ENCODE data around the gene SPECC1L. TPM values are rescaled to one million over a fixed set of nuclear protein-coding genes. Genes with fewer than 3 reads are reported as not detected.
"Not testable (repeated sequence)": the region's sequence is repeated elsewhere in the genome, so short reads cannot be mapped to it uniquely, and the experiment has no call there.

The SPECC1L gene
- total and polyA plus RNA-seq, 2 experiments from 2014 or later, result 21.1 to 34.0 TPM

DNA sequence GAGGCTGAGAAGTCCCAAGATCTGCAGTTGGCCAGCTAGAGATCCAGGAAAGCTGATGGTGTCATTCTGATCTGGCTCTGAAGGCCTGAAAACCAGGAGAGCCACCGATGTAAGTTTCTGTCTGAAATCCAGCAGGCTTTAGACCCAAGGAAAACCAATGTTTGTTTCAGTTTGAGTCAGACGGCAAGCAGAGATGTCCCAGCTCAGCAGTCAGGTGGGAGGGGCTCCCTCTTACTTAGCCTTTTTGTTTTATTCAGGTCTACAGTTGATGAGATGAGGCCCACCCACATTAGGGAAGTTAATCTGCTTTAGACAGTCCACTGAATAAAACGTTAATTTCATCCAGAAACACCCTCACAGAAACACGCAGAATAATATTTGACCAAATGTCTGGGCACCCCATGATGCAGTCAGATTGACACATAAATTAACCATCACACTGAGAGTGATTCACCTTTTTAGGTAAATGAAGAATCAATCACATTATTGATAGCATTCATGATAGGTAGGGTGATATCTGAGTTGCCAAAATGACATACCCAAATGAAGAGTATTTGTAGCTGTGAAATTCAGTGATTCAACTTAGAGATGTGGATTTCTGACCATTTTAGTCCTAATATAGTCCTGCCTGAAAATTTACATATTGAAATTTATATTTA is 28.0 kb downstream of the SPECC1L start:
- H4K20me1 ChIP-seq (ENCODE audit: insufficient read depth); H3K4me1 ChIP-seq (ENCODE audit: insufficient read depth); in situ Hi-C loops (cut with MboI); H3K9ac ChIP-seq; H3K36me3 ChIP-seq (ENCODE audit: low read depth); H3F3A ChIP-seq (ENCODE audit: insufficient read depth); H3K9me2 ChIP-seq (ENCODE audit: insufficient read depth); H3K4me2 ChIP-seq (ENCODE audit: unreplicated experiment); H3K4me3 ChIP-seq; H2AFZ ChIP-seq; H3K9me3 ChIP-seq (ENCODE audit: low read depth); H3K27ac ChIP-seq; DNase-seq; H3K27me3 ChIP-seq (replicated peaks; ENCODE audit: insufficient read depth): not testable (repeated sequence)
- 65 to 70% methylated on average over 4 of the region's 4 CpGs for WGBS, 2 experiments (ENCODE audit: low coverage in 1 of 2, low lambda C conversion rate in 2 of 2, missing lambda C conversion rate in 2 of 2)
- H3K79me2 ChIP-seq (ENCODE audit: insufficient read depth), result peaks cover 89% of the 10 kb centered on the region

DNA sequence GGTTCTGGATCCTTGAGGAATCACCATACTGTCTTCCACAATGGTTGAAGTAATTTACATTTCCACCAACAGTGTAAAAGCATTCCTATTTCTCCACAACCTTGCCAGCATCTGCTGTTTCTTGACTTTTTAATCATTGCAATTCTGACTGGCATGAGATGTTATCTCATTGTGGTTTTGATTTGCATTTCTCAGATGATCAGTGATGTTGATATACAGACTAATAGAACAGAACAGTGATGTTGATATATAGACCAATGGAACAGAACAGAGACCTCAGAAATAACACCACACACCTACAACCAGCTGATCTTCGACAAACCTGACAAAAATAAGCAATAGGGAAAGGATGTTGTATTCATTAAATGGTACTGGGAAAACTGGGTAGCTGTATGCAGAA is 29.9 kb downstream of the SPECC1L start:
- in situ Hi-C loops (cut with MboI); H3K4me2 ChIP-seq (ENCODE audit: unreplicated experiment); H3K9me2 ChIP-seq (ENCODE audit: insufficient read depth); H3K9ac ChIP-seq; H3K36me3 ChIP-seq (ENCODE audit: low read depth); H3K27ac ChIP-seq; H4K20me1 ChIP-seq (ENCODE audit: insufficient read depth); H3K4me3 ChIP-seq; DNase-seq; H3K27me3 ChIP-seq (replicated peaks; ENCODE audit: insufficient read depth); H3K9me3 ChIP-seq (ENCODE audit: low read depth); H2AFZ ChIP-seq: not testable (repeated sequence)
- Histone ChIP-seq H3K4me1 (ENCODE audit: insufficient read depth) (peaks cover 18% of the 10 kb centered on the region), H3K79me2 (ENCODE audit: insufficient read depth) (peaks cover 92% of the 10 kb centered on the region), H3F3A (ENCODE audit: insufficient read depth) (peaks cover 22% of the 10 kb centered on the region)
- 94 to 100% methylated on average over 1 of the region's 1 CpG for WGBS, 2 experiments (ENCODE audit: low coverage in 1 of 2, low lambda C conversion rate in 2 of 2, missing lambda C conversion rate in 2 of 2)

GRCh38 chr22:24302591-24302990 is 32.0 kb downstream of the SPECC1L start:
- peaks cover 10% of the 10 kb centered on the region for H3K36me3 ChIP-seq (ENCODE audit: low read depth)
- H3K9me2 ChIP-seq (ENCODE audit: insufficient read depth), result no peaks in the 10 kb centered on the region
- WGBS, 2 experiments (ENCODE audit: low coverage in 1 of 2, low lambda C conversion rate in 2 of 2, missing lambda C conversion rate in 2 of 2), result 93 to 100% methylated on average over 1 of the region's 1 CpG
- H2AFZ ChIP-seq, result no peak overlapping the region
- peaks cover 36% of the 10 kb centered on the region for H3F3A ChIP-seq (ENCODE audit: insufficient read depth)
- in situ Hi-C loops (cut with MboI), result no loop called here
- no peaks in the 10 kb centered on the region for H3K9me3 ChIP-seq (ENCODE audit: low read depth)
- DNase-seq, result no peak
- H3K27ac ChIP-seq, result no peak overlapping the region
- H3K9ac ChIP-seq, result no peak overlapping the region
- no peak overlapping the region for H3K4me3 ChIP-seq
- no peak overlapping the region for H3K4me2 ChIP-seq (ENCODE audit: unreplicated experiment)
- H4K20me1 ChIP-seq (ENCODE audit: insufficient read depth), result peaks cover 7% of the 10 kb centered on the region; the same call in 1 of the 2 replicates
- H3K4me1 ChIP-seq (ENCODE audit: insufficient read depth), result peaks cover 22% of the 10 kb centered on the region
- TF ChIP-seq EZH2phosphoT487 (IDR thresholded peaks at IDR 0.05; ENCODE audit: insufficient read depth, low read depth) (no peak), EZH2 (IDR thresholded peaks at IDR 0.05; ENCODE audit: insufficient read depth, poor library complexity, severe bottlenecking) (no peak)
- H3K79me2 ChIP-seq (ENCODE audit: insufficient read depth), result peaks cover 87% of the 10 kb centered on the region
- H3K27me3 ChIP-seq (replicated peaks; ENCODE audit: insufficient read depth), result no peaks in the 10 kb centered on the region

DNA sequence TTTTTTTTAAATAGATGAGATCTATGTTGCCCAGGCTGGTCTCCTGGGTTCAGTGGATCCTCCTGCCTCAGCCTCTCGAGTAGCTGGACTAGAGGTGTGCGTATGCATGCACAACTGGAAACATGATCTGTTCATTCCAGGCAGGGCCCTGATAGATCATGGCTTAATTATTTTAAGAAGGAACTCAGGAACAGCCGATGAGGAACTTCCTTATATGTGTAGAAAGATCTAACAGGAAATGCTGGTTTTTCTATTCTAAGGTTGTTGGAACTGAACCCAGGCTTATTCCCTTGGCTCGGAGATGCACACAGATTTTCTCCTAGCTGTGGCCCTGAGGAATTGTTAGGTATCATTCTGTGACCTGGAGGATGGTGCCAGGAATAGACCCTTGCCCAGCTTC is 32.4 kb downstream of the SPECC1L start:
- peaks cover 10% of the 10 kb centered on the region for H3K36me3 ChIP-seq (ENCODE audit: low read depth)
- no peaks in the 10 kb centered on the region for H3K27me3 ChIP-seq (replicated peaks; ENCODE audit: insufficient read depth)
- DNase-seq, result no peak
- H3F3A ChIP-seq (ENCODE audit: insufficient read depth), result peaks cover 36% of the 10 kb centered on the region
- H3K4me1 ChIP-seq (ENCODE audit: insufficient read depth), result peaks cover 22% of the 10 kb centered on the region
- H2AFZ ChIP-seq, result no peak overlapping the region
- no peaks in the 10 kb centered on the region for H3K9me2 ChIP-seq (ENCODE audit: insufficient read depth)
- H3K9me3 ChIP-seq (ENCODE audit: low read depth), result no peaks in the 10 kb centered on the region
- H3K9ac ChIP-seq, result no peak overlapping the region
- peaks cover 88% of the 10 kb centered on the region for H3K79me2 ChIP-seq (ENCODE audit: insufficient read depth)
- in situ Hi-C loops (cut with MboI), result no loop called here
- no peak overlapping the region for H3K4me3 ChIP-seq
- 67 to 69% methylated on average over 4 of the region's 4 CpGs for WGBS, 2 experiments (ENCODE audit: low coverage in 1 of 2, low lambda C conversion rate in 2 of 2, missing lambda C conversion rate in 2 of 2)
- H3K27ac ChIP-seq, result no peak overlapping the region
- no peak overlapping the region for H3K4me2 ChIP-seq (ENCODE audit: unreplicated experiment)
- H4K20me1 ChIP-seq (ENCODE audit: insufficient read depth), result peaks cover 7% of the 10 kb centered on the region; the same call in 1 of the 2 replicates
- no peak for TF ChIP-seq EZH2phosphoT487 (IDR thresholded peaks at IDR 0.05; ENCODE audit: insufficient read depth, low read depth)
- no peak for TF ChIP-seq EZH2 (IDR thresholded peaks at IDR 0.05; ENCODE audit: insufficient read depth, poor library complexity, severe bottlenecking)

Measured in GM23248 (cell line).